NCI-H446 (cell line): ENCODE measurements around the gene SMAD3.
A peak's percentile ranks its signal among the peaks of the same experiment; 100 is the strongest.
"Not testable (repeated sequence)": the region's sequence is repeated elsewhere in the genome, so short reads cannot be mapped to it uniquely, and the experiment has no call there.

ENCODE experiments used
- DNase-seq, 2 experiments: peaks; one replicate each; lab custom pipeline; 2025; lab: John Stamatoyannopoulos, UW

The SMAD3 gene

DNA sequence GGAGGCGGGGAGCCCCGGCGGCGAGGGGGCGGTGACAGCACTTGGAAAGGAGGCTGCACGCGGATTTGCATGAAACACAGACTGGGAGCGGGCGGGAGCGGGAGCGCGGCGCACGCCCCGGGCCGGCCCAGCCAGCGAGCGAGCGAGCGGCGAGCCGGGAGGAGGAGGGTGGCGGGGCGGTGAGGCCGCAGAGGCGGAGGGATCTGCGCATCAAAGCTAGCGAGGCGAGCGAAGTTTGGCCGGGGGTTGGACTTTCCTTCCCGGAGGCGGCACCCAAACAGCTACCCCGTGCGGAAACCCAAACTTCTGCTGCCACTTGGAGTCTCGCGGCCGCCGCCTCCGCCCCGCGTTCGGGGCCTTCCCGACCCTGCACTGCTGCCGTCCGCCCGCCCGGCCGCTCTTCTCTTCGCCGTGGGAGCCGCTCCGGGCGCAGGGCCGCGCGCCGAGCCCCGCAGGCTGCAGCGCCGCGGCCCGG, at the start of gene SMAD3:
Gene SMAD3 (plus strand): TSS at position 72 of the 475 bp plus-strand sequence. CDS start 553 bp downstream, outside the sequence.
- peak in 1 of 2 experiments; percentile 52 for DNase-seq

- no peak for DNase-seq
These were observed 48.1 kb upstream of the SMAD3 start for GRCh38 chr15:67017311-67017710.

GRCh38 chr15:67018026-67018425, 47.4 kb upstream of the SMAD3 start:
- DNase-seq: no peak

GRCh38 chr15:67018441-67018840, 47.0 kb upstream of the SMAD3 start:
- no peak for DNase-seq

GRCh38 chr15:67019069-67019468, 46.3 kb upstream of the SMAD3 start:
- DNase-seq: no peak

DNA sequence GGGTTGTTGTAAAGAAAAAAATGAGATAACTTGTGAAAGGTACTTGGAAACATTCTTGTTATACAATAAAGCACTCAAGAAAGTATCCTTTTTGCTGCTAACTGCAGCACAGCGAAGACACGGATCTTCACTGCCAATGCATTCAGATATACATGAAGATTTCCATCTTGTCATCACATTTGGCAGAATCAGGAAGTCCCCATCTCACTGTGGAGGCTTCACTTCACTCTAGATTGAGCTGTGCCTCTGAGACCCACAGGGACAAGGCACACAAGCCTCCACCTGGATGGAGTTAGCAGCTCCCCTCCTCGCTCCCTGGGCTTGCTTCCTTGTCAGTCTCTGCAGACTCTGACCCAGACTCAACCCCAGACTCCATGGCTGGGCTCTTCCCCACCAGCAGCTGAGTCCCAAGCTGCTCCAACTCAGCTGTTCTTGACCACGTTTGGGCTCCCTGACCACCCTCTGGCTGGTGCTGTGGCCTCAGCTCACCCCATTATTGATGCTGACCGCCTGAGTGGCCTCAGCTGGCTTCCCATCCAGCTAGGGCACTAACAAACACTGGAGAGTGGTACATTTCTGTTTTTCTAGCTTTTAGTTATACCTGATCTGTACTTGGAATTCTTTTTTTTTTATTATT, 45.4 kb upstream of the SMAD3 start:
- no peak for DNase-seq

- not testable (repeated sequence) for DNase-seq
These were observed 44.7 kb upstream of the SMAD3 start for GRCh38 chr15:67020668-67021067.

- no peak for DNase-seq
These were observed 43.9 kb upstream of the SMAD3 start for GRCh38 chr15:67021455-67021854.

- DNase-seq: no peak
These were observed 42.8 kb upstream of the SMAD3 start for GRCh38 chr15:67022587-67023105.

DNA sequence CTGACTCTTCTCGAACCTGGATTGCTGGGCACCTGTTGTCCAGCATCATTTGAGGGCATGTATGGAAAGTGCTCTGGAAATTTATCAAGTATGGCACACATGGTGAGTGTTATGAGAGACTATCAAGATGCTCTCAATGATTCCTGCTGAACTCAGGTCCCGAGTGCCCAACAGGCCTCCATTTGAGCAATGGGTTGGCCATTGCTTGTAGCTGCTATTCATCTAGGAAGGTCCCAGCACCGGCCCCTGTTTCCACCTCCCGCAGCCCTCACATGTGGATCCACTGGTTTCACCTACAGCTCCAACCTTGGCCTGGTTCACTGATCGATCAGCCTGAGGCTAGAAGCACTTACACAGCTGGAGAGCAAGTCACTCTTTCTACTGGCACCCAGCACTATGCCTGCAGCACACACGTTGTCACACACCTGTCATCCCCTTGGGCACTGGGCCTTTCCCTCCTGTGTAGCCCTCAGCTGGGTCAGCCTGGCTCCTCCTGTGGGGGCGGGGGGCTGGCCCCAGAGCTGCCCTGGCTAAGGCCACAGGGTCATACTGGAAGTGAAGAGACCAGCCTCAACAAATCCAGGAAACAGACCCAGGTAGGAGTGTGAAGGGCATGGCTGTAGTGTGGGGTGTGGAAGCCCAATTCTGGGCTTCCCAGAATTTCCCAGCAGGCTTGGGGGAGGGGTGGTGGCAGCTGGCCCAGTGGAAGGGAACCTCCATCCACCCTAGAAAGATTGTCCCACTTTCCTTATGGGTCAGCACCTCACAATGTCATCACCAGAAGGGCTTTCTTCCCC, 41.7 kb upstream of the SMAD3 start:
- DNase-seq: no peak

DNA sequence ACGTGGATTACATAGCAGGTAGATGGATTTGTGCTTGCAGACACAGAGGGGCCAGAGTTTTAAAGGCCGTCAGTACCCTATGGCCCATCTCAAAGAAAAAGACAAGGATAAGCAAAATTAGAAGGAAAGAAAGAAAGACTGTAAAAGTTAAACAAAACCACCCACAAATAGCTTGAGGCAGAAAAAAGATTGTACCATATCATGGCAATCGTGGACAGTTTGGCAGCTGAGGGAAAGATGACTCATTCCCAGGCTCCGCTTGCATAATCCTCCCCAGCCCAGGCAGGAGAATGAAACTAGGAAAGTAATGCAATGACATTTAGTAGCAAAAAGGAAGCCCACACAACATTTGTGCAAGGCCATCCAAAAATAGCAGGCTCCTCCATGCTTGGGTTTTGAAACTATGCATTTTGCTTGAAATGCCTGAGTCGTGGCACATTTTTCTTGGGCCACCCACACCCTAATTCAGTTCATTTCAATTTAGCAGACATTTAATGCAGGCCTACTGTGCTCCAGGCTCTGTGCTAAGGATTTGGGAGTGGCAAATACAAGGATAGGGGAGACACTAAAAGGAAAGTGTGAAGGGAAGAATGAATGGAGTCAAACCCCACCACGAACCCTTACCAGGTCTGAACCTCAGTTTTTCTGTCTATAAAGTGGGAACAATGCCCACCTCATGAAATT, 40.9 kb upstream of the SMAD3 start:
- peak; percentile 19 to 55 for DNase-seq

GRCh38 chr15:67024998-67025368, 40.4 kb upstream of the SMAD3 start:
- no peak for DNase-seq

DNA sequence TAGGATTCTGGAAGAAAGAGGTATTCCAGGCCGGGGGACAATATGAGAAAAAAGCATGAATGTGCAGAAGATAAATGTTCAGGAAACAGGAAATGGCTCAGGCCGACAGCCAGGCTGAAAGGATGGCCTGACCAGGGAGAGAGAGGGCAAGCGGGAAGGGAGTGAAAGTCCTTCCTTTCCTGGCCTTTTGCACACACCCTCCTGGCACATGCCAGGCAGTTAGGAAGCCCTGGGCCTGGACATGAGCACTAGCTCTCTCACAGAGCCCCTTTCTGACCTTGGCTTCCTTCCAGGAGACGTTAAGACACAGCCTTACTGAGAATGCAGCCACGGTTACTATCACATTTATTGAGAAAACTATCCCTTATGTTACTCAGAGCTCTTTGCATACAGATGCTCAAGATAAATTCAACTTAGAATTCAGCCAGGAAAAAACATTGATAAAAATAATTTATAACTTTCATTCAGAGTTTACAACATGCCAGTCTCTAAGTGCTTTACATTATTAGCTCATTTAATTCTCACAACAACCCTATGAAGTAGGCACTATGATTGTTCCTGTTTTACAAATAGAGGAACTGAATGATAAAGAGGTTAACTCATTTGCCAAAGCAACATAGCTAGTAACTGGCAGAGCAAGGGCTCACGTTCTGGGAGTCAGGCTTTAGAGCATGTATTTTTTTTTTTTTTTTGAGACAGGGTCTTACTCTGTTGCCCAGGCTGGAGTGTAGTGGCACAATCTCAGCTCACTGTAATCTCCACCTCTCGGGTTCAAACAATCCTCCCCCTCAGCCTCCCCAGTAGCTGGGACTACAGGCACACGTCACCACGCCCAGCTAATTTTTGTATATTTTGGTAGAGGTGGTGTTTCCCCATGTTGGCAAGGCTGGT, 39.4 kb upstream of the SMAD3 start:
- DNase-seq: no peak

GRCh38 chr15:67026610-67026967, 38.8 kb upstream of the SMAD3 start:
- no peak for DNase-seq

DNA sequence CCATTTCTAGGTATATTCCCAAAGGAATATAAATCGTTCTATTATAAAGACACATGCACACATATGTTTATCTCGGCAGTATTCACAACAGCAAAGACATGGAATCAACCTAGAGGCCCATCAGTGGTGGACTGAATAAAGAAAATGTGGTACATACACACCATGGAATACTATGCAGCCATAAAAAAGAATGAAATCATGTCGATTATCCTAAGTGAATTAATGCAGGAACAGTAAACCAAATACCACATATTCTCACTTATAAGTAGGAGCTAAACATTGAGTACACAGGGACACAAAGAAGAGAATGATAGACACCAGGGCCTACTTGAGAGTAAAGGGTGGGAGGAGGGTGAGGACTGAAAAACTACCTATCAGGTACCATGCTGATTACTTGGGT, 37.0 kb upstream of the SMAD3 start:
- DNase-seq: not testable (repeated sequence)

- no peak for DNase-seq
These were observed 35.2 kb upstream of the SMAD3 start for GRCh38 chr15:67030036-67030762.

- DNase-seq: no peak
These were observed 34.1 kb upstream of the SMAD3 start for GRCh38 chr15:67031331-67031730.

DNA sequence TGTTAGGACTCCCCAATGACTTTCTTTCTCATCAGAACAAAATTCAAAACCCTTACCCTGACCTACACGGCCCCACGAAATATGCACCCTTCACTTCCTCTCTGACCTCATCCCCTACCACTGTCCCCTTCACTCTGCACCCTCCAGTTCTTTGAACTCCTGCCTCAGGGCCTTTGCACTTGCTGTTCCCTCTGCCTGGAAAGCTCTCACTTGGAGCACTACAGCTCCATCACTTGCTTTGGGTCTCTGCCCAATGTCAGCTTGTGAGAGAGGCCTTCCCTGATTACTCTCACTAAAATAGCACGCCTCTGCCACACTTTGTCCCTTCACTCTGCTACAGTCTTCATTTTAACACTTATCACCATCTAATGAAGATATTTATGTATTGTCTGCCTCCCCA, 32.8 kb upstream of the SMAD3 start:
- no peak for DNase-seq

- no peak for DNase-seq
These were observed 32.4 kb upstream of the SMAD3 start for GRCh38 chr15:67033012-67033411.

DNA sequence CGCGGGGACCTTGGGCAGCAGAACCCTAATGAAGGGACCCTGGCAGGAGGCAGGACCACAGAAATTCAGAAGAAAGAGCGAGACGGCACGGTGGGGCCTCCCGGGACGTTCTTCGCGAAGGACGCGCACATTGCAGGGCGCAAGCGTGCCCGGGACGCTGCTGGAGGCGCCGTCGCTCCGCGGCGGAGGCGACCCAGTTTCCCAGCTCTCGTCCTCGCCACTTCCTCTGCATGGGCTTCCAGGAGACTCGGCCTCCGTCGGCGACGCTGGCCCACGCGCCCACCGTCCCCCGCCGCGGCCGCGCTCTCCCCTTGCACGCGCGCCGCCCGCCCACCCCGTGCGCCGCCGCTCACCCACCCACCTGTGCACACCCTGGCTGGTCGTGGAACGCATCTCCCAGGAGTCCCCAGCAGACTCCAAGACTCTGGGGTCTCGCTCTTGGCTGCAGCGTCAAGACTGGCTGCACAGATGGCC, 31.8 kb upstream of the SMAD3 start:
- no peak for DNase-seq

- DNase-seq: no peak
These were observed 29.5 kb upstream of the SMAD3 start for GRCh38 chr15:67035886-67036285.
